Activated effector memory CD4-positive, alpha-beta T cell treated with anti-CD3 and anti-CD28 coated beads, Interleukin-2, amount 50 U/mL, for 16 hours (primary cell): Measurements from ENCODE around the gene WNT2B.

Source experiments
- DNase-seq: peaks from one replicate; pipeline ENCODE4 v3.0.0-alpha.2; 2020

WNT2B gene

GRCh38 chr1:112529301-112529700 lies 20.5 kb downstream of the WNT2B start:
- DNase-seq, result no peak

GRCh38 chr1:112530832-112531231 lies 22.1 kb downstream of the WNT2B start:
- DNase-seq, result no peak

GRCh38 chr1:112532064-112532463 lies 23.3 kb downstream of the WNT2B start:
- DNase-seq, result no peak

GRCh38 chr1:112533029-112533428 lies 24.3 kb downstream of the WNT2B start:
- DNase-seq, result no peak

GRCh38 chr1:112536561-112536960 lies 27.8 kb downstream of the WNT2B start:
- no peak for DNase-seq

GRCh38 chr1:112537456-112537855 lies 28.7 kb downstream of the WNT2B start:
- DNase-seq, result no peak

- DNase-seq, result no peak
Measured at GRCh38 chr1:112538883-112539282, 30.1 kb downstream of the WNT2B start.

GRCh38 chr1:112540226-112540794 lies 31.5 kb downstream of the WNT2B start:
- no peak for DNase-seq

- no peak for DNase-seq
Measured at GRCh38 chr1:112541299-112541698, 32.5 kb downstream of the WNT2B start.

GRCh38 chr1:112542206-112542973 lies 33.6 kb downstream of the WNT2B start:
- DNase-seq, result no peak

GRCh38 chr1:112544011-112544688 lies 35.4 kb downstream of the WNT2B start:
- DNase-seq, result no peak

- no peak for DNase-seq
Measured at GRCh38 chr1:112544751-112545150, 36.0 kb downstream of the WNT2B start.

GRCh38 chr1:112546076-112546475 lies 37.3 kb downstream of the WNT2B start:
- DNase-seq, result no peak

- DNase-seq, result no peak
Measured at GRCh38 chr1:112548547-112548946, 39.8 kb downstream of the WNT2B start.

- DNase-seq, result no peak
Measured at GRCh38 chr1:112549590-112549989, 40.8 kb downstream of the WNT2B start.

- no peak for DNase-seq
Measured at GRCh38 chr1:112554411-112554810, 45.6 kb downstream of the WNT2B start.

- DNase-seq, result no peak
Measured at GRCh38 chr1:112557385-112557784, 48.6 kb downstream of the WNT2B start.

- no peak for DNase-seq
Measured at GRCh38 chr1:112558634-112559033, 49.9 kb downstream of the WNT2B start.

GRCh38 chr1:112563341-112563740 lies 54.6 kb downstream of the WNT2B start:
- no peak for DNase-seq

- DNase-seq, result no peak
Measured at GRCh38 chr1:112564081-112564480, 55.3 kb downstream of the WNT2B start.

- DNase-seq, result no peak
Measured at GRCh38 chr1:112565800-112566199, 57.0 kb downstream of the WNT2B start.

- DNase-seq, result no peak
Measured at GRCh38 chr1:112575154-112575804, 66.5 kb downstream of the WNT2B start.

GRCh38 chr1:112576240-112576639 lies 67.5 kb downstream of the WNT2B start:
- DNase-seq, result no peak
